Aorta (tissue), 5 donors: Measurements from ENCODE around the gene CDPF1. TPM values are rescaled to one million over a fixed set of nuclear protein-coding genes. Genes with fewer than 3 reads are reported as not detected.

ENCODE experiments used
- ATAC-seq: fragments of 200-7000 bp; cut with Tn5 transposase; one replicate; pipeline ENCODE4 v1.9.1; 2022; ENCODE audit warnings: moderate library complexity; ENCODE audit not compliant: low FRiP score
- DNase-seq, 2 donors: peaks; one replicate each; pipeline ENCODE4 v3.0.0-alpha.2; 2020
- H3K27ac ChIP-seq, 2 donors: one replicate each; pipeline ENCODE4 v1.5.1; 2013; ENCODE audit warnings: low read length in 2 of 2, mild to moderate bottlenecking in 2 of 2, moderate library complexity in 2 of 2, control low read depth in 1 of 2, inconsistent platforms in 1 of 2, low read depth in 1 of 2
- H3K27me3 ChIP-seq, 2 donors: one replicate each; pipeline ENCODE4 v1.6.1; 2013; ENCODE audit warnings: control low read depth in 1 of 2, low read length in 1 of 2, mild to moderate bottlenecking in 1 of 2, moderate library complexity in 1 of 2; ENCODE audit not compliant: insufficient read depth in 2 of 2, control insufficient read depth in 1 of 2
- H3K36me3 ChIP-seq, 2 donors: one replicate each; pipeline ENCODE4 v1.6.1; 2013; ENCODE audit warnings: control low read depth in 1 of 2, low read length in 1 of 2, mild to moderate bottlenecking in 1 of 2; ENCODE audit not compliant: insufficient read depth in 2 of 2, control insufficient read depth in 1 of 2
- H3K4me1 ChIP-seq, 2 donors: one replicate each; pipeline ENCODE4 v1.6.1; 2013; ENCODE audit warnings: low read length in 2 of 2, control low read depth in 1 of 2, mild to moderate bottlenecking in 1 of 2, moderate library complexity in 1 of 2; ENCODE audit not compliant: insufficient read depth in 2 of 2, control insufficient read depth in 1 of 2
- H3K4me3 ChIP-seq, 2 donors: one replicate each; pipeline ENCODE4 v1.5.1; 2013; ENCODE audit warnings: low read length in 2 of 2, control low read depth in 1 of 2, mild to moderate bottlenecking in 1 of 2
- H3K9me3 ChIP-seq: one replicate; pipeline ENCODE4 v1.6.1; 2013; ENCODE audit warnings: mild to moderate bottlenecking, low read length; ENCODE audit not compliant: control insufficient read depth
- WGBS, 2 donors: extraction: QIAGEN DNeasy Blood & Tissue Kit; methylation state at CpG; one replicate each; pipeline ENCODE4 v1.1.7; 2013; 5-methylcytosine and 5-hydroxymethylcytosine counted together
- intact Hi-C, 2 donors: fragments of 100-400 bp; cut with DNase I; formaldehyde crosslinking; loops; one replicate each; pipeline versions ENCODE4 v1.14.2 to v1.15.0; 2022
- long read RNA-seq, 2 donors: library from polyadenylated mRNA; unstranded; transcript quantifications; one replicate each; pipeline ENCODE4 v2.0.0, GENCODE V29; 2020 to 2021
- polyA plus RNA-seq, 2 donors: library from polyadenylated mRNA; stranded (reverse); fragments of 200-250 nt; gene quantifications; one replicate each; pipeline ENCODE4 v1.2.3, GENCODE V29; 2013
- total RNA-seq, 2 donors: library from RNA; stranded (reverse); fragmentation: NEBNext Ultra II Directional; extraction: Animal tissue kit (Norgen Biotek cat#: 25700); gene quantifications; one replicate each; pipeline ENCODE4 v1.2.1, GENCODE V29; 2021
- donor health status: healthy with polysubstance abuse.
- donor health status: Bipolar disorder and iron deficiency.
- donor health status: DM: no; HTN: no; CAD: no.
- donor health status: DM: no; HTN: no; CAD: no.
- donor health status: DM: yes; HTN: yes; CAD: no.

CDPF1 gene
- 1 to 10 TPM; 4.1 to 7.4 TPM for total RNA-seq
- 10 to 100 TPM; 12.4 to 17.8 TPM for polyA plus RNA-seq
- long read RNA-seq, donor 1, transcript CDPF1-205 (3 exons, 498 nt): minor isoform, 7 of 38 reads
- long read RNA-seq, donor 1, transcript CDPF1-201 (4 exons, 1,875 nt): major isoform, 14 of 38 reads
- long read RNA-seq, donor 1, partial matches to known transcripts: 6 of 38 reads
- long read RNA-seq, donor 1, other reads (novel, unspliced or antisense): 8 of 38 reads
- long read RNA-seq, donor 2, partial matches to known transcripts: 2 of 8 reads
- long read RNA-seq, donor 2, other reads (novel, unspliced or antisense): 2 of 8 reads

GRCh38 chr22:46250035-46250782 is at the start of gene CDPF1:
Gene CDPF1, minus strand, starts transcription at chr22:46250293. Its CDS starts 2,009 bp downstream, at chr22:46248284.
- 0% methylated on average over 72 to 89 of the region's 89 CpGs for WGBS, 2 donors
- peak within 1 kb of the TSS in 1 of 2 donors; percentile 90 for H3K27ac ChIP-seq
- DNase-seq (peak; percentile 94 to 97), ATAC-seq (peak; percentile 95)
- no peaks in the 10 kb centered on the region for H3K4me1 ChIP-seq
- intact Hi-C loops: no loop called here
- H3K36me3 ChIP-seq: no peaks in the 10 kb centered on the region
- H3K27me3 ChIP-seq: no peaks in the 10 kb centered on the region
- no peaks in the 10 kb centered on the region for H3K9me3 ChIP-seq
- peak within 1 kb of the TSS; percentile 57 to 87 for H3K4me3 ChIP-seq

GRCh38 chr22:46299101-46299500 is 49.0 kb upstream of the CDPF1 start:
- H3K4me3 ChIP-seq: no peak overlapping the region
- no peak overlapping the region for H3K27ac ChIP-seq
- 91 to 96% methylated on average over 13 of the region's 13 CpGs for WGBS, 2 donors
- ATAC-seq (no peak), DNase-seq (peak in 1 of 2 donors; percentile 64)
- H3K36me3 ChIP-seq: no peaks in the 10 kb centered on the region
- H3K9me3 ChIP-seq: no peaks in the 10 kb centered on the region
- H3K27me3 ChIP-seq: no peaks in the 10 kb centered on the region
- intact Hi-C loops: loop anchor here (5.0 kb wide), 2 partner anchors 147 to 177 kb away; partner anchors contain the start of gene PPARA (in 1 of the 2)
- H3K4me1 ChIP-seq: no peaks in the 10 kb centered on the region

GRCh38 chr22:46297151-46297812 is 47.2 kb upstream of the CDPF1 start:
- Histone ChIP-seq H3K27me3 (no peaks in the 10 kb centered on the region), H3K36me3 (peaks cover 0 to 3% of the 10 kb centered on the region in 2 donors), H3K9me3 (no peaks in the 10 kb centered on the region), H3K4me1 (no peaks in the 10 kb centered on the region), H3K4me3 (peak overlapping the region in 1 of 2 donors; percentile 9), H3K27ac (no peak overlapping the region)
- DNase-seq: peak in 1 of 2 donors; percentile 80
- WGBS, 2 donors: 5% methylated on average over 32 of the region's 32 CpGs
- intact Hi-C loops: loop anchor here (5.0 kb wide), 2 partner anchors 145 to 175 kb away; partner anchors contain the start of gene PPARA (in 1 of the 2)
- ATAC-seq: peak; percentile 3

- intact Hi-C loops: loop anchor here (5.0 kb wide), 2 partner anchors 144 to 174 kb away; partner anchors contain the start of gene PPARA (in 1 of the 2)
- Histone ChIP-seq H3K4me3 (peak within 1 kb of the TSS; percentile 9 to 37), H3K27me3 (no peaks in the 10 kb centered on the region), H3K27ac (peak within 1 kb of the TSS; percentile 46 to 78), H3K9me3 (no peaks in the 10 kb centered on the region), H3K36me3 (peaks cover 0 to 3% of the 10 kb centered on the region in 2 donors), H3K4me1 (no peaks in the 10 kb centered on the region)
- DNase-seq (peak; percentile 99), ATAC-seq (peak; percentile 98)
- WGBS, 2 donors: 1% methylated on average over 76 of the region's 76 CpGs
Observed at GRCh38 chr22:46296257-46297150, 46.4 kb upstream of the CDPF1 start, which contains the start of gene GTSE1. Gene GTSE1, plus strand, starts transcription at chr22:46296870. Its CDS starts 531 bp downstream, at chr22:46297401.

GRCh38 chr22:46295277-46295971 is 45.3 kb upstream of the CDPF1 start:
- WGBS, 2 donors: 63 to 64% methylated on average over 4 of the region's 4 CpGs
- Histone ChIP-seq H3K4me3 (no peak overlapping the region), H3K27ac (peak overlapping the region in 1 of 2 donors; percentile 78), H3K27me3 (no peaks in the 10 kb centered on the region), H3K36me3 (peaks cover 0 to 3% of the 10 kb centered on the region in 2 donors), H3K4me1 (no peaks in the 10 kb centered on the region), H3K9me3 (no peaks in the 10 kb centered on the region)
- DNase-seq (no peak), ATAC-seq (no peak)
- intact Hi-C loops: loop anchor here (5.0 kb wide), 2 partner anchors 143 to 173 kb away; partner anchors contain the start of gene PPARA (in 1 of the 2)

GRCh38 chr22:46294784-46295183 is 44.7 kb upstream of the CDPF1 start:
- H3K36me3 ChIP-seq: peaks cover 0 to 3% of the 10 kb centered on the region in 2 donors
- H3K9me3 ChIP-seq: no peaks in the 10 kb centered on the region
- no peak overlapping the region for H3K4me3 ChIP-seq
- peak in 1 of 2 donors; percentile 50 for DNase-seq
- ATAC-seq: no peak
- intact Hi-C loops: loop anchor here (5.0 kb wide), 2 partner anchors 142 to 172 kb away; partner anchors contain the start of gene PPARA (in 1 of the 2)
- no peaks in the 10 kb centered on the region for H3K4me1 ChIP-seq
- WGBS, 2 donors: 96 to 97% methylated on average over 2 of the region's 2 CpGs
- no peaks in the 10 kb centered on the region for H3K27me3 ChIP-seq
- H3K27ac ChIP-seq: no peak overlapping the region

- no peak for ATAC-seq
- intact Hi-C loops: no loop called here
- H3K36me3 ChIP-seq: peaks cover 0 to 3% of the 10 kb centered on the region in 2 donors
Observed at GRCh38 chr22:46293577-46294260, 43.6 kb upstream of the CDPF1 start.

More at GRCh38 chr22:46293577-46294260, 43.6 kb upstream of the CDPF1 start:
- Histone ChIP-seq H3K9me3 (no peaks in the 10 kb centered on the region), H3K27me3 (no peaks in the 10 kb centered on the region), H3K4me1 (no peaks in the 10 kb centered on the region), H3K4me3 (no peak overlapping the region), H3K27ac (no peak overlapping the region)
- DNase-seq: peak; percentile 75 to 90
- 85 to 87% methylated on average over 11 of the region's 11 CpGs for WGBS, 2 donors
